ENCODE results near the gene SDR9C7. TPM values are rescaled to one million over a fixed set of nuclear protein-coding genes. Genes with fewer than 3 reads are reported as not detected.
"Not testable (repeated sequence)": the region's sequence is repeated elsewhere in the genome, so short reads cannot be mapped to it uniquely, and the experiment has no call there.

SDR9C7 gene
- total and polyA plus RNA-seq, 5 donors = 0.05 to 0.12 (median 0.11) TPM; not detected in 2

DNA sequence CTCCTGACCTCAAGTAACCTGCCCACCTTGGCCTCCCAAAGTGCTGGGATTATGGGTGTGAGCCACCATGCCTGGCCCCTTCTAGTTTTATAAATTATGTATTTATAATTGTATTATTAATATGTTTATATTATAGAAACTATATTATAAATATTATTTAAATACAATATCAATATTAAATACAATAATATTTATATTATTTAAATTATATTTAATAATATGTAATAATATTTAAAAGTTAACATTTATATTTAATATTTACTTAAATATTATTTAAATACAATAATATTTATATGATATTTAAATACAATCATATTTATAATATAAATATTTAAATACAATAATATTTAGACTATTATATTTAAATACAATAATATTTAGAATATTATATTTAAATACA, 20.0 kb downstream of the SDR9C7 start:
- Histone ChIP-seq H3K9me3 (ENCODE audit: control insufficient read depth, low read length) (peaks cover 1% of the 10 kb centered on the region), H3K27me3 (ENCODE audit: control insufficient read depth, insufficient read depth) (no peaks in the 10 kb centered on the region), H3K4me1 (ENCODE audit: control insufficient read depth, insufficient read depth, low read length) (no peaks in the 10 kb centered on the region), H3K27ac (ENCODE audit: low read length) (no peak overlapping the region), H3K4me3 (ENCODE audit: low read length) (no peak overlapping the region)
- intact Hi-C loops (cut with DNase I) = no loop called here
- DNase-seq (no peak), ATAC-seq (no peak)

DNA sequence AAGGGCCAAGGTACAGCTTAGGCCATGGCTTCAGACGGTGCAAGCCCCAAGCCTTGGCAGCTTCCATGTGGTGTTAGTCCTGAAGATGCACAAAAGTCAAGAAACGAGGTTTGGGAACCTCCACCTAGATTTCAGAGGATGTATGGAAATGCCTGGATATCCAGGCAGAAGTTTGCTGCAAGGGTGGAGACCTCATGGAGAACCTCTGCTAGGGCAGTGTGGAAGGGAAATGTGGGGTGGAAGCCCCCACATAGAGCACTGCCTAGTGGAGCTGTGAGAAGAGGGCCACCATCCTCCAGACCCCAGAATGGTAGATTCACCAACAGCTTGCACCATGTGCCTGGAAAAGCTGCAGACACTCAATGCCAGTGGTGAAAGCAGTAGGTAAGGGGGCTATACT, 24.8 kb downstream of the SDR9C7 start:
- WGBS = 63% methylated on average over 2 of the region's 2 CpGs
- H3K27ac ChIP-seq (ENCODE audit: low read length); intact Hi-C loops (cut with DNase I); ATAC-seq; H3K4me3 ChIP-seq (ENCODE audit: low read length); H3K9me3 ChIP-seq (ENCODE audit: control insufficient read depth, low read length); H3K27me3 ChIP-seq (ENCODE audit: control insufficient read depth, insufficient read depth); DNase-seq; H3K4me1 ChIP-seq (ENCODE audit: control insufficient read depth, insufficient read depth, low read length): not testable (repeated sequence)

DNA sequence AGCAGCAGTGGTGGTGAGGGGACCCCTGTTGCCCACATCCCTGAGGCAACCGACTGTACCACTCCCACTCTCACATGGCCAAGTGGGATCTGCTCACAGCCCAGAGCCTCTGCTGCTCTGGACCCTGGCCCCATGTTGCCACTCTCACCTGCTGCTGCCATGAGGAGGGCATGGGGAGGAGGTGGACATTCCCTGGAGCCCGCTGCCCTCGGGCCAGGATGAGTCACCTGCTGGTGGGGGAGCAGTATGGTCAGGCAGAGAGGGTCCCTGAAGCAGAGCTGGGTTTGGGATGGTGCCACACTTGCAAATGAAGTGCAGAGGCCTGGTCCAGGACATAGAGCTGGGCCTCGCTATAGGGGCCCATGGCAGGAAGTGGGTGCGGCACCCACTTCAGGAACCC, 26.1 kb downstream of the SDR9C7 start:
- intact Hi-C loops (cut with DNase I) = no loop called here
- WGBS = 91% methylated on average over 5 of the region's 5 CpGs
- ATAC-seq = no peak

DNA sequence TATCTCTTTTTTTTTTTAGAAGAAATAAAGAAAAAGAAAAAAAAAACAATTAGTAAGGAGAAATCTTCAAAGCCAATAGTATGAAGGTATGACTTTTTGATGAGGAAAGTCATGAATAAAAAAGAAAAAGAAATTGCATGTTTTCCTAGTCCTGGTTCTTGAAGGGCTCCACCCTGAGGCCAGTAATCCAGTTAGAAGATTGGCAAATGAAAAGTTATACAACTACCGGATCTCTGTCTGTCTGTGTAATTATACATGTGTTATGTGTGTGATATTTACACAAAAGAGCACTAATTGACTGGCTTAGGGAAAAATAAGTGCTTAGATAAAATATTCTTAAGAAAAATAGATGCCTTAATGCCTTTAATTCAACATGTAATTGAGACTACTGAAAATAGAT, 28.4 kb downstream of the SDR9C7 start:
- Histone ChIP-seq H3K9me3 (ENCODE audit: control insufficient read depth, low read length) (peaks cover 9% of the 10 kb centered on the region), H3K4me1 (ENCODE audit: control insufficient read depth, insufficient read depth, low read length) (no peaks in the 10 kb centered on the region), H3K4me3 (ENCODE audit: low read length) (no peak overlapping the region), H3K27me3 (ENCODE audit: control insufficient read depth, insufficient read depth) (no peaks in the 10 kb centered on the region), H3K27ac (ENCODE audit: low read length) (no peak overlapping the region)
- WGBS = 75% methylated on average over 1 of the region's 1 CpG
- DNase-seq (no peak), ATAC-seq (no peak)
- intact Hi-C loops (cut with DNase I) = no loop called here

More for the DNA sequence above, 26.1 kb downstream of the SDR9C7 start:
- Histone ChIP-seq H3K27ac (ENCODE audit: low read length) (no peak overlapping the region), H3K27me3 (ENCODE audit: control insufficient read depth, insufficient read depth) (no peaks in the 10 kb centered on the region), H3K9me3 (ENCODE audit: control insufficient read depth, low read length) (peaks cover 6% of the 10 kb centered on the region), H3K4me3 (ENCODE audit: low read length) (no peak overlapping the region), H3K4me1 (ENCODE audit: control insufficient read depth, insufficient read depth, low read length) (no peaks in the 10 kb centered on the region)
- no peak for DNase-seq

DNA sequence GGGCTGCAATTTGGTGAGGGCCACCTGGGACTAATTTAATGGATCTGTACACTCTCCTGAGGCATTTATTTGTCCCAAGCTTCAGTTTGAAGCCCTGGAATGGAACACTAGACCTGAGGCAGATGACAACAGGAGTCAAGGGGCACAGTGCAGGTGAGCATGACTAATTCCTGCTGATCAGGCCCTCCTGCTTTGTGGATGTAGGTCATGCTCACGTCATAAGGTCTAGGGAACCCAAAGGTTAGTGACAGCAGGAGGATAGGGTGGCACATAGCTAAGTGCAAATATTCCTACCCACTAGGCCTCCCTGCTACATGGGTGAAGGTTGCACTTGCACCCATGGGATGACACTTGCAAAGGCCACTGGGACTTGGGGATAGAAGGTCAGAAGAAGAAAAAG, 30.8 kb downstream of the SDR9C7 start:
- Histone ChIP-seq H3K9me3 (ENCODE audit: control insufficient read depth, low read length) (peaks cover 13% of the 10 kb centered on the region), H3K27ac (ENCODE audit: low read length) (no peak overlapping the region), H3K27me3 (ENCODE audit: control insufficient read depth, insufficient read depth) (no peaks in the 10 kb centered on the region), H3K4me3 (ENCODE audit: low read length) (no peak overlapping the region), H3K4me1 (ENCODE audit: control insufficient read depth, insufficient read depth, low read length) (no peaks in the 10 kb centered on the region)
- 26% methylated on average over 1 of the region's 1 CpG for WGBS
- ATAC-seq (no peak), DNase-seq (no peak)
- intact Hi-C loops (cut with DNase I) = no loop called here

DNA sequence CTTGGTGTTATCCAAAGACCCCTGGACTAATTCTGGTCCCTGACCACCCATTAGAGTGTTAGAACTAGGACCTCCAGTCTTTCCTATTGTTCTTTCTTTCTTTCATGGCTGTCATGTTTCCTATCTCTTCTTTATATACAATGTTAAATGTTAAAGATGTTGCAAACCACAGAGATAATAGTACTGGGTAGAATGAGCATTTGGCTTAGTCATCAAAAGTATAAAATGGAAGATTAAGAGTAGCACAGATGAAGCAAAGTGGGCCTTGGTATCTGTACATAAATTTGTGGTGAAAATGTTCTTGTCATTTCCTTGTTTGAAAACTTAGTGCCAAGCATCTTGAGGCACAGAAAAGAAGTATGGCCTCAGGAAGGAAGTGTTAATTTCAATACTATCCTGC, 32.9 kb downstream of the SDR9C7 start:
- ATAC-seq; intact Hi-C loops (cut with DNase I); DNase-seq; H3K4me1 ChIP-seq (ENCODE audit: control insufficient read depth, insufficient read depth, low read length); H3K4me3 ChIP-seq (ENCODE audit: low read length); H3K27ac ChIP-seq (ENCODE audit: low read length); H3K27me3 ChIP-seq (ENCODE audit: control insufficient read depth, insufficient read depth): not testable (repeated sequence)
- H3K9me3 ChIP-seq (ENCODE audit: control insufficient read depth, low read length) = peaks cover 13% of the 10 kb centered on the region

DNA sequence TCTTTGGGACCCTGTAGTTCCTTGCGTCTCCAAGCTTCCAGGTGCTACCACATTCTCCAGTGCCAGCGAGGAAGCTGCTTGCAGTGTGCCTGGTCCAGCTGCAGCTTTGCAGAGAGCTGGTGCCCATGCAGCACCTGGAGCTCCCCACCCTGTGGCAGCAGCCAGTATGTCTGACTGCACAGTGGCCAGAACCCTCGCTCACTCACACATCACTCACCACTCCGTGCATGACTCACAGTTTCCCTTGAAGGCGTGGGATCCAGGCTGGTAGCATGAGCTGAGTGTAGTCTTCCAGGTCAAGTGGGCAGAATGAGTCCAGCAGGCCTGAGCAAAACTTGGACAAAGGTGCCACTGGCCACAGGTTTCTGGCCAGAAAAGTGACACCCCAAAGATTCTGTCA, 33.6 kb downstream of the SDR9C7 start:
- ATAC-seq (no peak), DNase-seq (no peak)
- 82% methylated on average over 5 of the region's 5 CpGs for WGBS
- Histone ChIP-seq H3K4me1 (ENCODE audit: control insufficient read depth, insufficient read depth, low read length) (no peaks in the 10 kb centered on the region), H3K27me3 (ENCODE audit: control insufficient read depth, insufficient read depth) (no peaks in the 10 kb centered on the region), H3K9me3 (ENCODE audit: control insufficient read depth, low read length) (peaks cover 13% of the 10 kb centered on the region), H3K4me3 (ENCODE audit: low read length) (no peak overlapping the region), H3K27ac (ENCODE audit: low read length) (no peak overlapping the region)
- intact Hi-C loops (cut with DNase I) = no loop called here

DNA sequence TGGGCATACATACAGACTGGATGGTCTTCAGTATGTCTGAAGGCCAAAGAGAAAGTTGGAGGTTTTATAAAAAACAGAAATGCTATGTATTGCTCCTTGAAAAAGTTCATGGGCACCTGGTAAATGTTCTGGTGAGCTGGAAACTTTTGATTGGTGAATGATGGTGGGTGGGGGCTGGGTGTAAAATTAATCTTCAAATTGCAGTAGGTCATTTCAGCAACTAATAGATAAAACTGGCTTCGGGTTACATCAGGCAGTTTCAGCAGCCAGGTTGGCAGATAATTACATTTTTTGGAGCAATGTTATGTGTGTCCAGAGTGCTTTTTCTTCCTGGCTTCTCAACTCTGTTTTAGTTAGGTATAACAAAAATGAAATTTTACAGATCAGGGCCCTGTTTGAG, 35.3 kb downstream of the SDR9C7 start:
- Histone ChIP-seq H3K4me3 (ENCODE audit: low read length) (no peak overlapping the region), H3K27me3 (ENCODE audit: control insufficient read depth, insufficient read depth) (no peaks in the 10 kb centered on the region), H3K27ac (ENCODE audit: low read length) (no peak overlapping the region), H3K9me3 (ENCODE audit: control insufficient read depth, low read length) (peaks cover 13% of the 10 kb centered on the region), H3K4me1 (ENCODE audit: control insufficient read depth, insufficient read depth, low read length) (no peaks in the 10 kb centered on the region)
- DNase-seq (no peak), ATAC-seq (no peak)
- intact Hi-C loops (cut with DNase I) = no loop called here
- 56% methylated on average over 1 of the region's 1 CpG for WGBS

DNA sequence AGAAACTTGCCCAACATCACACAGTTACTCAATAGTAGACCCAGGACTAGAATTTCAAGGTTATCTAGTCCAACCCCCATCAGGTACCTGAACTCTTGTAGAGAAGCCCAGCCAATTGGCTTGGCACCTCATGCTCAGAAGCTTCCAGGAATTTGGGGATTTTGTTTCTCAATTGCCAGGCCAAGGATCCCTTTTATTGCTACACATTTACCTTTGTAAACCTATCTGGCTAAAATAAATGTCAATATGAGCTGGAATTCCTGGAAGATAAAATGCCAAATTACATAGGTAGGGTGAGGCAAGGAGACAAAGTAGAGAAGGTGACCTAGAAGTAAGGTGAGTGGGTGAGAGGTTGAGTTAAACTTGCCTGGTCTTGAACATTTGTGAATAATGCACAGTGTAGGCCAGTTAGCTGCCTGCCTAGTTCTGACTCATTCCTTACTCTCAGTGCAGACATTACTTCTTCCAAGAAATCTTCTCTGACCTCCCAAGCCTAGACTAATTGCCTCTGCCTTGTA, 36.3 kb downstream of the SDR9C7 start:
- intact Hi-C loops (cut with DNase I) = no loop called here
- ATAC-seq = no peak
- no peak overlapping the region for H3K4me3 ChIP-seq (ENCODE audit: low read length)
- no peaks in the 10 kb centered on the region for H3K27me3 ChIP-seq (ENCODE audit: control insufficient read depth, insufficient read depth)
- H3K27ac ChIP-seq (ENCODE audit: low read length) = no peak overlapping the region
- no peak for DNase-seq
- peaks cover 9% of the 10 kb centered on the region for H3K9me3 ChIP-seq (ENCODE audit: control insufficient read depth, low read length)
- H3K4me1 ChIP-seq (ENCODE audit: control insufficient read depth, insufficient read depth, low read length) = no peaks in the 10 kb centered on the region

DNA sequence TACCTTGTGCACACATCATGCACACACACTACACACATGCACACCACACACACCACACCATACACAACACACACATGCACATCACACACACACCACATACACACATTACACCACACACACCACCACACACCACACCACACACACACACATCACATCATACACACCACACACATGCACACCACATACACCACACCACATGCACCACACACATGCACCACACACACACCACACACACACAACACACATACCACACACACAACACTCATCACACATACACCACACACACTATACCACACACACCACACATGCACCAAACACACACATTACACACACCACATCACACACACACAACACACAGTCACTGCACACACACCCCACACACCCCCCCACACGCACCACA, 38.1 kb downstream of the SDR9C7 start:
- intact Hi-C loops (cut with DNase I) = no loop called here
- no peak overlapping the region for H3K27ac ChIP-seq (ENCODE audit: low read length)
- no peak overlapping the region for H3K4me3 ChIP-seq (ENCODE audit: low read length)
- no peaks in the 10 kb centered on the region for H3K4me1 ChIP-seq (ENCODE audit: control insufficient read depth, insufficient read depth, low read length)
- WGBS = 63% methylated on average over 1 of the region's 1 CpG
- DNase-seq (no peak), ATAC-seq (no peak)
- H3K27me3 ChIP-seq (ENCODE audit: control insufficient read depth, insufficient read depth) = no peaks in the 10 kb centered on the region
- H3K9me3 ChIP-seq (ENCODE audit: control insufficient read depth, low read length) = peaks cover 9% of the 10 kb centered on the region

DNA sequence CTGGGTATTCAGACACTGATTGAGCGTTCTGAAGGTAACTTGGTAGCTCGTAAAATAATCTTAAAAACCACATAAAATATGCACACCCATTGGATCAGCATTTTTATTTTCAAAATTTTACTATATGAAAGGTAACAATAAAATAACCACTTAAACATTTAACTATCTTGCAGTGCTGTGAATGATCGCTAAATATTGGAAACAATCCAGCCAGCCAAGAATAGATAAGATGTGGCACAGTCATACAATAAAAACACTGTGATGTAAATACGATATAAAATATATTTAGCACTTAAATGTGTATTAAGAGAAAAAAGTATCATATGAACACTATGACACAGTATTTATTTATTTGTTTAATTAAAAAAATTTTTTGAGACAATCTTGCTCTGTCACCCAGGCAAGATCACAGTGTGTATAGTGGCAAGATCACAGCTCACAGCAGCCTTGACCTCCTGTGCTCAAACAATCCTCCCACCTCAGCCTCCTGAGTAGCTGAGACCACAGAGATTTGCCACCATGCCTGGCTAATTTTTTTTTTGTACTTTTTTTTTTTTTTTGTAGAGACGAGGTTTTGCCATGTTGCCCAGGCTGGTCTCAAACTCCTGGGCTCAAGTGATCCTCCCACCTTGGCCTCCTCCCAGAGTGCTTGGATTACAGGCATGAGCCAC, 39.4 kb downstream of the SDR9C7 start:
- no peaks in the 10 kb centered on the region for H3K4me1 ChIP-seq (ENCODE audit: control insufficient read depth, insufficient read depth, low read length)
- 53% methylated on average over 5 of the region's 5 CpGs for WGBS
- no peak overlapping the region for H3K4me3 ChIP-seq (ENCODE audit: low read length)
- no peak overlapping the region for H3K27ac ChIP-seq (ENCODE audit: low read length)
- no peak for DNase-seq
- intact Hi-C loops (cut with DNase I) = no loop called here
- no peaks in the 10 kb centered on the region for H3K27me3 ChIP-seq (ENCODE audit: control insufficient read depth, insufficient read depth)
- no peaks in the 10 kb centered on the region for H3K9me3 ChIP-seq (ENCODE audit: control insufficient read depth, low read length)
- no peak for ATAC-seq

DNA sequence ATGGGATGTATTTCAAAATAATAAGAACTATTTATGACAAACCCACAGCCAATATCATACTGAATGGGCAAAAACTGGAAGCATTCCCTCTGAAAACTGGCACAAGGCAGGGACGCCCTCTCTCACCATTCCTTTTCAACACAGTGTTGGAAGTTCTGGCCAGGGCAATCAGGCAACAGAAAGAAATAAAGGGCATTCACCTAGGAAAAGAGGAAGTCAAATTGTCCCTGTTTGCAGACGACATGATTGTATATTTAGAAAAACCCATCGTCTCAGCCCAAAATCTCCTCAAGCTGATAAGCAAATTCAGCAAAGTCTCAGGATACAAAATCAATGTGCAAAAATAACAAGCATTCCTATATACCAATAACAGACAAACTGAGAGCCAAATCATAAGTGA, 42.3 kb downstream of the SDR9C7 start:
- intact Hi-C loops (cut with DNase I); H3K27me3 ChIP-seq (ENCODE audit: control insufficient read depth, insufficient read depth); H3K9me3 ChIP-seq (ENCODE audit: control insufficient read depth, low read length); DNase-seq; H3K4me1 ChIP-seq (ENCODE audit: control insufficient read depth, insufficient read depth, low read length); H3K4me3 ChIP-seq (ENCODE audit: low read length); ATAC-seq; H3K27ac ChIP-seq (ENCODE audit: low read length): not testable (repeated sequence)
- 71% methylated on average over 3 of the region's 3 CpGs for WGBS

Measured in right cardiac atrium (tissue), 5 donors.